ENCODE measurements around the gene HEMK1. TPM values are rescaled to one million over a fixed set of nuclear protein-coding genes. Genes with fewer than 3 reads are reported as not detected.

HEMK1 gene
- total RNA-seq, 2 donors from 2014 or later, result 5.4 to 12.7 TPM

DNA sequence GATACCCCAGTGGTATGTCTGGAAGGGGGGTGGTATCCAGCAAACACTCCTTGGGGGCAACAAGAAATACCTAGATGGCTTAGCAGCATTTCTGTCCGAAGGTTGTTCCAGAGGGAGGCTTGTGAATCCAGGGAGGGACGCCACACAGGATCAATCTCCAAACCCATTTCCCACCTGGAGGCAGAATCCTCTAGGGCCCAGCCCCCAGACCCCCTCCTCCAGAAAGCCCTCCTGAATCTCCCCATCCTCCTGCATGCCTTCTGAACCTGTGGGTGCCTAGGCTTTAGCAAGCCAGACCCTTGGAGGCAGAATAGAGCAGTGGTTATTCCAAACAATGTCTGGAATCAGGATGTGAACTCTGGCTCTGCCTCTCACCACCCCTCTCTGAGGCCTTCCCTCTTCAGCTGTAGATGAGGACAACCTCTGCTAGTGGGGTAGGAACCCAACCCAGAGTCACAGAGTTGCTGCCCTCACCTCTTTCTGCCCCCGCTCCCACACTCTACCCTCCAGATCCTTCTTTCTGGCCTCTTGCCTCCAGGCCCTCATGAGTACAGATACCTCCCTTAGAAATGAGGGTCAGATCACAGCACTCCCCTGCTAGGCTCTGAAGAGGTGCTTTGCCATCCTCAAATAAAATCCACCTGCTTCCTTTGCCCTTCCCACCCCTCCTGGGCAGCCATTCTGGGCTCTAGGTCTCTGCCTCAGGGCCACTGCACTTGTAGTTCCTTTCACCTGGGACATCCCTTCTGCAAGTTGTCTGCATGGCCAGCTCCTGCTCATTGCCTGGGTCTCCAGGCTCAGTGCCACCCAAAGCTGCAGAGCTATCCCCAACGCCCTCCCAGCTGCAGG is 34.2 kb downstream of the HEMK1 start:
- peak overlapping the region; percentile 99 to 100 for H3K27ac ChIP-seq
- no peaks in the 10 kb centered on the region for H3K27me3 ChIP-seq (replicated peaks; ENCODE audit: insufficient read depth)
- DNase-seq (ENCODE audit: low spot score), result no peak
- no peak overlapping the region for H3K4me3 ChIP-seq
- H3K4me1 ChIP-seq (ENCODE audit: control insufficient read depth in 1 of 2, low read depth in 2 of 2), result peaks cover 28 to 83% of the 10 kb centered on the region in 2 donors
- H3K9me3 ChIP-seq, result no peaks in the 10 kb centered on the region
- ATAC-seq (ENCODE audit: insufficient number of reproducible peaks, low FRiP score, low read depth), result no peak
- H3K36me3 ChIP-seq, result peaks cover 17% of the 10 kb centered on the region
- TF ChIP-seq, protein P1, sequence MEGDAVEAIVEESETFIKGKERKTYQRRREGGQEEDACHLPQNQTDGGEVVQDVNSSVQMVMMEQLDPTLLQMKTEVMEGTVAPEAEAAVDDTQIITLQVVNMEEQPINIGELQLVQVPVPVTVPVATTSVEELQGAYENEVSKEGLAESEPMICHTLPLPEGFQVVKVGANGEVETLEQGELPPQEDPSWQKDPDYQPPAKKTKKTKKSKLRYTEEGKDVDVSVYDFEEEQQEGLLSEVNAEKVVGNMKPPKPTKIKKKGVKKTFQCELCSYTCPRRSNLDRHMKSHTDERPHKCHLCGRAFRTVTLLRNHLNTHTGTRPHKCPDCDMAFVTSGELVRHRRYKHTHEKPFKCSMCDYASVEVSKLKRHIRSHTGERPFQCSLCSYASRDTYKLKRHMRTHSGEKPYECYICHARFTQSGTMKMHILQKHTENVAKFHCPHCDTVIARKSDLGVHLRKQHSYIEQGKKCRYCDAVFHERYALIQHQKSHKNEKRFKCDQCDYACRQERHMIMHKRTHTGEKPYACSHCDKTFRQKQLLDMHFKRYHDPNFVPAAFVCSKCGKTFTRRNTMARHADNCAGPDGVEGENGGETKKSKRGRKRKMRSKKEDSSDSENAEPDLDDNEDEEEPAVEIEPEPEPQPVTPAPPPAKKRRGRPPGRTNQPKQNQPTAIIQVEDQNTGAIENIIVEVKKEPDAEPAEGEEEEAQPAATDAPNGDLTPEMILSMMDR (IDR thresholded peaks at IDR 0.05), result no peak

DNA sequence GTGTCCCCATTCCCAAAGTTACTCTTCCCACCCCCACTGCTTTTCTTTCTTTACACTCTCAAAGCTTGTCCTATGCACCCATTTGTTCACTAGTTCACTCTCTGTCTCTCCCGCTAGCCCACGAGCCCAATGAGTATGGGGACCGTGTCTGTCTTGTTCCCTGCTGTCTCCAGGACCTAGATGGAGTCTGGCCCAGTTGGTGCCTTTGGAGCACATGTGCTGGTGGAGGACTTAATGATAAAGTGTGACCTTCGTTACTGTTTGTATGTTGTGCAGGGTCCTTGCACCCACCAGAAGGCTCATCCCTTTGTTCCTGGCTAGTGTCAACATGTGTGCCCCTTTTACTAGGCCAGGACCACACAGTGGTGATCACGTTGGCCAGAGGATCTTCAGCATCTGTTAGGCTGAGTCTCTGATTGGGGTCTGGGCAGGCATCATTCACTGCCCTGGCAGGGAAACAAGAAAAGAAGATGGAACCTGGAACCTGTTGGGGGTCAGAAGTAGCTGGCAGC is 34.8 kb downstream of the HEMK1 start:
- DNase-seq (ENCODE audit: low spot score) (no peak), ATAC-seq (ENCODE audit: insufficient number of reproducible peaks, low FRiP score, low read depth) (no peak)
- TF ChIP-seq, protein P1 (IDR thresholded peaks at IDR 0.05), result no peak
- no peaks in the 10 kb centered on the region for H3K27me3 ChIP-seq (replicated peaks; ENCODE audit: insufficient read depth)
- H3K27ac ChIP-seq, result peak overlapping the region; percentile 39 to 99
- no peak overlapping the region for H3K4me3 ChIP-seq
- no peaks in the 10 kb centered on the region for H3K9me3 ChIP-seq
- H3K4me1 ChIP-seq (ENCODE audit: control insufficient read depth in 1 of 2, low read depth in 2 of 2), result peaks cover 30 to 89% of the 10 kb centered on the region in 2 donors
- peaks cover 17% of the 10 kb centered on the region for H3K36me3 ChIP-seq

DNA sequence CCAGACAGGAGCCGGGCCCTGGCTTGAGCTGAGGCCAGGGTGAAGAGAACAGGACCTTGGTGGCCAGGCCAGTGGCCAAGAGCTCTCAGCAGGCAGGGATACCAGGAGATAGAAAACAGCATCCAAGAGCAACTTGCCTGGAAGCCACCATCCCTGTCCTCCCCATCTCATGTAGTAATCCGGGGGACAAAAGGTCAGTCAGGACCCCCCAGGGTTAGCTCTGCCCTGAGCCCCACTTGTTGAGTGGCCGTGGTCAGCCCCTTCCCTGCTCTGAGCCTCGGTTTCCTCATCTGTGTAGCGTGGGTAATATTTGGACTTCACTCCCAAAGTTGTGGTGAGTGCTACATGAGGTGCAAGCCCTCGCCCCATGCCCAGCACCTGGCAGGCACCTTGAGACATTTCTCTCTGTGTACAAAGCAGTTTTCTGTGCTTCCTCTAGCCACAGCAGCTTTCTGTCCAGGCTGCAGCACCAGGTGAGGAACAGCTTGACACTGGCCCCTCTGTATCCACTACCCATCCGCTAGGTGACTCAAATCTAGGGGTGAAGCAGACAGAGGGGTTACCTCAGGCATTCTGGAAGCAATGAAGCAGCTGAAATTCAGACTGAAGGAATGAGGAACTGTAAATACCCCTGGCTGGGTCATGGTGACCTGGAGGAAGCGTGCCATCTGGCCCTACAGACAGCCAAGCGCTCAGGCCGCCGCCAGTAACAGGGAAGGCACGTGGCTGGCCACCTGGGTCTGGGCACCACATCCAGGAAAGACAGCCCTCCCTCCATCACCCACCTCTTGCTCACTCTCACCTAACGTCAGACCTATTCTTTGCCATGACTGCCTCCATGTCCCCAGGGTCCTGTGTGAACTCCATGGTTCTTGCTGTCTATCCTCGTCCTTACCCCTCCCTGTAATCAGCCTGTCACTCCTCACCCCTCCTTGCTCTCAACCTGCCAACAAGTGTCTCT is 35.6 kb downstream of the HEMK1 start:
- Histone ChIP-seq H3K27ac (peak overlapping the region; percentile 39 to 99), H3K9me3 (no peaks in the 10 kb centered on the region), H3K4me1 (ENCODE audit: control insufficient read depth in 1 of 2, low read depth in 2 of 2) (peaks cover 38 to 91% of the 10 kb centered on the region in 2 donors), H3K27me3 (replicated peaks; ENCODE audit: insufficient read depth) (no peaks in the 10 kb centered on the region), H3K4me3 (no peak overlapping the region), H3K36me3 (peaks cover 17% of the 10 kb centered on the region)
- ATAC-seq (ENCODE audit: insufficient number of reproducible peaks, low FRiP score, low read depth), result no peak
- TF ChIP-seq, protein P1 (IDR thresholded peaks at IDR 0.05), result no peak
- DNase-seq (ENCODE audit: low spot score), result no peak

DNA sequence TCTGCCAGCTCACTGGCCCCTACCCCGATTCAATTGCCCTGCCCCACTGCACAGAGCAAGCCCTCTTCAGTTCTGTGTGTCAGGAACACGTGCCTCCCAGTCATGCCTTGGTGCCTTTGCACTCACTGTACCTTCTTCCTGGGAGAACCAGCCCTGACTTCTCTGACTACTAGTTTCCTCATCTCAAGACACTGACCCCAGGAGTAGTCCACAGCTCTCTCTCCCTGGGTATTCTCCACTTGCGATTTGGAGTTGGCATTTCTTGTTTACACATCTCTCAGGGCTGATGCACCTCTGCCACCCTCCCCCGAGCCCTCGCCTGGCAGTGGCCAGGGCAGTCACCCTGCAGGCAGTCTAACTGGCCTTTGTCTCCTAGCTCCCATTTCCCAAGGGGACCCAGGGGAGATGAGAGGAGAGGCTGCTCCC is 36.6 kb downstream of the HEMK1 start:
- Histone ChIP-seq H3K27ac (peak overlapping the region; percentile 39 to 55), H3K4me1 (ENCODE audit: control insufficient read depth in 1 of 2, low read depth in 2 of 2) (peaks cover 41 to 91% of the 10 kb centered on the region in 2 donors)

More for the DNA sequence above, 36.6 kb downstream of the HEMK1 start:
- no peaks in the 10 kb centered on the region for H3K27me3 ChIP-seq (replicated peaks; ENCODE audit: insufficient read depth)
- no peak overlapping the region for H3K4me3 ChIP-seq
- no peaks in the 10 kb centered on the region for H3K9me3 ChIP-seq
- no peak for ATAC-seq (ENCODE audit: insufficient number of reproducible peaks, low FRiP score, low read depth)
- peaks cover 17% of the 10 kb centered on the region for H3K36me3 ChIP-seq
- TF ChIP-seq, protein P1 (IDR thresholded peaks at IDR 0.05), result no peak
- no peak for DNase-seq (ENCODE audit: low spot score)
